HCT116 (cell line): Measurements from ENCODE around the gene CMBL. TPM values are rescaled to one million over a fixed set of nuclear protein-coding genes. Genes with fewer than 3 reads are reported as not detected.

Experiments
- ATAC-seq: fragments of 200-7000 bp; cut with Tn5 transposase; 2 replicates; pipeline ENCODE4 v1.9.1; 2020; ENCODE audit warnings: mild to moderate bottlenecking, moderate library complexity
- BruUV-seq: library from RNA; stranded (reverse); fragments of 400-500 nt; replicated peaks from 2 replicates; lab custom pipeline; 2021; lab: Mats Ljungman, UMichigan
- CTCF ChIA-PET: fragments of 300-600 bp; sonication (Branson Sonifier 250); formaldehyde crosslinking; loops from one replicate; lab custom pipeline; 2021; ENCODE audit warnings: antibody characterized with exemption; lab: Charles Lee
- POLR2A ChIA-PET: fragments of 300-600, 350-600 bp; sonication (Branson Sonifier 250); formaldehyde crosslinking; loops from one replicate; lab custom pipeline; 2021; ENCODE audit warnings: antibody characterized with exemption; lab: Charles Lee
- RAD21 ChIA-PET, 2 experiments: fragments of 300-600 bp; sonication (Branson Sonifier 250); formaldehyde crosslinking; loops; one replicate each; lab custom pipeline; 2023; ENCODE audit warnings: low total read pairs in 2 of 2; ENCODE audit not compliant: uncharacterized antibody in 2 of 2, unreplicated experiment in 2 of 2, low non-redundant PET in 1 of 2; lab: Charles Lee
- DNase-seq: peaks from one replicate; pipeline ENCODE4 v3.0.0-alpha.2; 2010; ENCODE audit warnings: low read depth, low spot score
- H2AFZ ChIP-seq: fragments of 200-600 bp; shearing (Covaris generic), sonication (generic); 2 replicates; pipeline ENCODE4 v1.6.1; 2017; ENCODE audit warnings: low read depth, mixed run types, mixed read lengths, antibody characterized with exemption, low read length; ENCODE audit not compliant: poor library complexity, severe bottlenecking
- H3K27ac ChIP-seq: 2 replicates; pipeline ENCODE4 v1.5.1; 2012; ENCODE audit warnings: low read depth, low read length
- H3K27me3 ChIP-seq: fragments of 200-600 bp; sonication (generic); 2 replicates; pipeline ENCODE4 v1.6.1; 2016; ENCODE audit warnings: mixed run types, low read length, mixed read lengths; ENCODE audit not compliant: insufficient read depth
- H3K36me3 ChIP-seq, 2 experiments: fragments of 200-500 bp in 1 of 2; fragments of 200-600 bp in 1 of 2; sonication (Bioruptor generic) in 1 of 2; sonication (generic) in 1 of 2; 2 replicates each; pipeline versions ENCODE4 v1.5.1 to v1.6.1; 2014 to 2016; ENCODE audit warnings: low read length in 2 of 2, inconsistent platforms in 1 of 2, mixed read lengths in 1 of 2, mixed run types in 1 of 2; ENCODE audit not compliant: insufficient read depth in 2 of 2, control insufficient read depth in 1 of 2
- H3K4me1 ChIP-seq, 2 experiments: fragments of 200-600 bp in 1 of 2; sonication (generic) in 1 of 2; 2 replicates each; pipeline versions ENCODE4 v1.5.1 to v1.6.1; 2012 to 2017; ENCODE audit warnings: low read length in 2 of 2, inconsistent platforms in 1 of 2, mild to moderate bottlenecking in 1 of 2, mixed read lengths in 1 of 2, mixed run types in 1 of 2, moderate library complexity in 1 of 2; ENCODE audit not compliant: insufficient read depth in 2 of 2, control insufficient read depth in 1 of 2
- H3K4me2 ChIP-seq: fragments of 200-600 bp; sonication (generic); 2 replicates; pipeline ENCODE4 v1.6.1; 2017; ENCODE audit warnings: mixed run types, low read length, mixed read lengths
- H3K4me3 ChIP-seq, 2 experiments: fragments of 200-600 bp in 1 of 2; sonication (generic) in 1 of 2; replicated peaks in 1 of 2; 2 replicates each; pipeline ENCODE4 v1.5.1; 2011 to 2016; ENCODE audit warnings: low read length in 2 of 2, control low read depth in 1 of 2, low read depth in 1 of 2, mild to moderate bottlenecking in 1 of 2, mixed read lengths in 1 of 2, mixed run types in 1 of 2
- H3K79me2 ChIP-seq: fragments of 200-600 bp; sonication (generic); 2 replicates; pipeline ENCODE4 v1.6.1; 2017; ENCODE audit warnings: mild to moderate bottlenecking, mixed run types, low read length, moderate library complexity, mixed read lengths; ENCODE audit not compliant: insufficient read depth
- H3K9ac ChIP-seq: fragments of 200-600 bp; sonication (generic); 2 replicates; pipeline ENCODE4 v1.6.1; 2016; ENCODE audit warnings: low read length, mixed read lengths
- H3K9me2 ChIP-seq: fragments of 200-600 bp; sonication (generic), shearing (Covaris generic); 2 replicates; pipeline ENCODE4 v1.6.1; 2017; ENCODE audit warnings: mixed run types, mild to moderate bottlenecking, moderate library complexity; ENCODE audit not compliant: insufficient read depth
- H3K9me3 ChIP-seq, 2 experiments: fragments of 200-500 bp in 1 of 2; fragments of 200-600 bp in 1 of 2; sonication (Bioruptor generic) in 1 of 2; sonication (generic) in 1 of 2; 2 replicates each; pipeline ENCODE4 v1.6.1; 2014 to 2017; ENCODE audit warnings: low read length in 2 of 2, mixed read lengths in 2 of 2, inconsistent platforms in 1 of 2, low read depth in 1 of 2, mild to moderate bottlenecking in 1 of 2, mixed run types in 1 of 2, moderate library complexity in 1 of 2; ENCODE audit not compliant: control insufficient read depth in 1 of 2, insufficient read depth in 1 of 2
- H4K20me1 ChIP-seq: fragments of 200-600 bp; sonication (generic), shearing (Covaris generic); 2 replicates; pipeline ENCODE4 v1.6.1; 2017; ENCODE audit warnings: mixed run types, mild to moderate bottlenecking, moderate library complexity; ENCODE audit not compliant: insufficient read depth
- ATF3 ChIP-seq: IDR thresholded peaks from 2 replicates; pipeline ENCODE4 v1.6.1; 2012
- EGR1 ChIP-seq: IDR thresholded peaks from 2 replicates; pipeline ENCODE4 v1.6.1; 2012; ENCODE audit warnings: low read depth
- EZH2 ChIP-seq: fragments of 200-600 bp; sonication (generic); IDR thresholded peaks from 2 replicates; pipeline ENCODE4 v1.6.1; 2017; ENCODE audit warnings: antibody characterized with exemption, mixed run types
- FOSL1 ChIP-seq: IDR thresholded peaks from 2 replicates; pipeline ENCODE4 v1.6.1; 2012; ENCODE audit warnings: low read depth
- RAD21 ChIP-seq: IDR thresholded peaks from 2 replicates; pipeline ENCODE4 v1.6.1; 2012; ENCODE audit warnings: low read depth, mild to moderate bottlenecking
- SIN3A ChIP-seq: IDR thresholded peaks from 2 replicates; pipeline ENCODE4 v1.6.1; 2012; ENCODE audit warnings: low read depth
- SRF ChIP-seq: IDR thresholded peaks from 2 replicates; pipeline ENCODE4 v1.6.1; 2012; ENCODE audit warnings: low read depth
- TCF7L2 ChIP-seq: IDR thresholded peaks from 2 replicates; pipeline ENCODE4 v1.7.0; 2011; ENCODE audit warnings: borderline replicate concordance, inconsistent platforms; ENCODE audit not compliant: insufficient read depth, insufficient read length; ENCODE audit errors: extremely low read depth
- YY1 ChIP-seq: IDR thresholded peaks from 2 replicates; pipeline ENCODE4 v1.6.1; 2011; ENCODE audit warnings: low read length, low read depth, moderate library complexity, mild to moderate bottlenecking; ENCODE audit not compliant: insufficient replicate concordance; ENCODE audit errors: extremely low read depth
- ZBTB33 ChIP-seq: IDR thresholded peaks from 2 replicates; pipeline ENCODE4 v1.6.1; 2011; ENCODE audit warnings: mild to moderate bottlenecking, low read length, moderate library complexity; ENCODE audit not compliant: insufficient replicate concordance; ENCODE audit errors: extremely low read depth
- intact Hi-C: fragments of 100-400 bp; cut with micrococcal nuclease; formaldehyde crosslinking; loops from 2 replicates; pipeline ENCODE4 v1.10.0; 2022
- total RNA-seq: library from RNA; stranded (reverse); gene quantifications from one replicate; pipeline ENCODE4 v1.2.1, GENCODE V29; 2021; ENCODE audit not compliant: unreplicated experiment
- TF ChIP-seq, protein P1 (sequence below): IDR thresholded peaks from 2 replicates; pipeline ENCODE4 v1.6.1; 2012; ENCODE audit warnings: low read depth
- TF ChIP-seq, protein P2 (sequence below): IDR thresholded peaks from 2 replicates; pipeline ENCODE4 v1.6.1; 2012

The CMBL gene
- total RNA-seq, 1 experiment from 2014 or later = 51.0 TPM

DNA sequence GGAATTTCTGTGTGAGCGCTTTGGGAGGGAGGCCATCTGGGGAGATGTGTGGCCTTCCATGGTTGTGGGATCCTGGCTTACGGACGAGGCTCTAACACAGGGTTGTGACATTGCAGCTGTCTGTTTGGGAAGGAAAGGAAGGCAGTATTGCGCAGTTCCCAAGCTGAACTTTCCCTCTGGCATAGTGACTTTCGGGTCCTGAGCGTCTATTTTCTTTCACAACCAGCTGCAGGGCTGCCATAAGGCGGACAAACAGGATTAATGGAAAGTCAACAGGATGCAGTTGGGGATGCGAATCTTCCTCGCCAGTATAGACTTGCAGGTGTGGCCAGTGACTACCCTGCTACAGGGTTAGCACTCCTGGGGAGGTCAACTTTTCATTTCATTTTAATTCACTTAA, 31.7 kb downstream of the CMBL start:
- H3K36me3 ChIP-seq = no peaks in the 10 kb centered on the region
- ChIA-PET RAD21 (no interaction called here), POLR2A (no interaction called here), CTCF (no interaction called here)
- H3K27ac ChIP-seq = no peak overlapping the region
- no peaks in the 10 kb centered on the region for H3K79me2 ChIP-seq
- intact Hi-C loops = no loop called here
- no peak overlapping the region for H3K4me2 ChIP-seq
- DNase-seq (no peak), ATAC-seq (no peak)
- H3K27me3 ChIP-seq = no peaks in the 10 kb centered on the region
- no TSS peak for BruUV-seq
- H3K4me1 ChIP-seq = no peaks in the 10 kb centered on the region
- no peak overlapping the region for H2AFZ ChIP-seq
- TF ChIP-seq SRF = no peak
- TF ChIP-seq EZH2 = no peak
- no peak for TF ChIP-seq TCF7L2
- no peak for TF ChIP-seq ZBTB33
- H4K20me1 ChIP-seq = no peaks in the 10 kb centered on the region
- H3K9me3 ChIP-seq = no peaks in the 10 kb centered on the region
- H3K9me2 ChIP-seq = no peaks in the 10 kb centered on the region
- no peak overlapping the region for H3K9ac ChIP-seq
- H3K4me3 ChIP-seq = no peak overlapping the region

DNA sequence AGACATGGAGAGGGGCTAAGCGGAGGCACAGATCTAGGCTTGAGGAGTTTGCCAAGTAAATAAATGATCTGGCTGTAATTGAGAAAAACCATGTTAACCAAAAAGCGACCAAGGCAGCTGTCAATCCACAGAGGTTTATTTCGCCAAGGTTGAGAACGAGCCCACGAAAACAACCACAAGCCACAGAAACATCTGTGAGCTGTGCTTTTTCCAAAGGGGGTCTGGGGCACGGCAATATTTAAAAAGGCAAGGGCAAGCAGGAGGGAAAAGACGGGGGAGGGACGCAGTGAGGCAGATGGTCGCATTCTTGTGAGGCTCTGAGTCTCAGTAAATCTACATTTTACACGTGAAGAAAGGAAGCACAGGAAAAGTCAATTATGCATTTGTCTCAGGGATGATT, 32.2 kb downstream of the CMBL start:
- no peaks in the 10 kb centered on the region for H3K9me3 ChIP-seq
- ATAC-seq (no peak), DNase-seq (no peak)
- BruUV-seq = no TSS peak
- no peak overlapping the region for H3K4me2 ChIP-seq
- no peak overlapping the region for H2AFZ ChIP-seq
- no peak overlapping the region for H3K9ac ChIP-seq
- no peaks in the 10 kb centered on the region for H3K36me3 ChIP-seq
- CTCF ChIA-PET = no interaction called here
- POLR2A ChIA-PET = no interaction called here
- H3K4me1 ChIP-seq = no peaks in the 10 kb centered on the region
- intact Hi-C loops = no loop called here
- RAD21 ChIA-PET = no interaction called here
- H3K4me3 ChIP-seq = no peak overlapping the region
- H3K27me3 ChIP-seq = no peaks in the 10 kb centered on the region
- H3K79me2 ChIP-seq = no peaks in the 10 kb centered on the region
- TF ChIP-seq, protein P1, sequence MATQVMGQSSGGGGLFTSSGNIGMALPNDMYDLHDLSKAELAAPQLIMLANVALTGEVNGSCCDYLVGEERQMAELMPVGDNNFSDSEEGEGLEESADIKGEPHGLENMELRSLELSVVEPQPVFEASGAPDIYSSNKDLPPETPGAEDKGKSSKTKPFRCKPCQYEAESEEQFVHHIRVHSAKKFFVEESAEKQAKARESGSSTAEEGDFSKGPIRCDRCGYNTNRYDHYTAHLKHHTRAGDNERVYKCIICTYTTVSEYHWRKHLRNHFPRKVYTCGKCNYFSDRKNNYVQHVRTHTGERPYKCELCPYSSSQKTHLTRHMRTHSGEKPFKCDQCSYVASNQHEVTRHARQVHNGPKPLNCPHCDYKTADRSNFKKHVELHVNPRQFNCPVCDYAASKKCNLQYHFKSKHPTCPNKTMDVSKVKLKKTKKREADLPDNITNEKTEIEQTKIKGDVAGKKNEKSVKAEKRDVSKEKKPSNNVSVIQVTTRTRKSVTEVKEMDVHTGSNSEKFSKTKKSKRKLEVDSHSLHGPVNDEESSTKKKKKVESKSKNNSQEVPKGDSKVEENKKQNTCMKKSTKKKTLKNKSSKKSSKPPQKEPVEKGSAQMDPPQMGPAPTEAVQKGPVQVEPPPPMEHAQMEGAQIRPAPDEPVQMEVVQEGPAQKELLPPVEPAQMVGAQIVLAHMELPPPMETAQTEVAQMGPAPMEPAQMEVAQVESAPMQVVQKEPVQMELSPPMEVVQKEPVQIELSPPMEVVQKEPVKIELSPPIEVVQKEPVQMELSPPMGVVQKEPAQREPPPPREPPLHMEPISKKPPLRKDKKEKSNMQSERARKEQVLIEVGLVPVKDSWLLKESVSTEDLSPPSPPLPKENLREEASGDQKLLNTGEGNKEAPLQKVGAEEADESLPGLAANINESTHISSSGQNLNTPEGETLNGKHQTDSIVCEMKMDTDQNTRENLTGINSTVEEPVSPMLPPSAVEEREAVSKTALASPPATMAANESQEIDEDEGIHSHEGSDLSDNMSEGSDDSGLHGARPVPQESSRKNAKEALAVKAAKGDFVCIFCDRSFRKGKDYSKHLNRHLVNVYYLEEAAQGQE = no peak
- TF ChIP-seq SIN3A = no peak
- TF ChIP-seq FOSL1 = no peak
- TF ChIP-seq EZH2 = no peak
- no peak for TF ChIP-seq ZBTB33
- TF ChIP-seq RAD21 = no peak
- TF ChIP-seq, protein P2, sequence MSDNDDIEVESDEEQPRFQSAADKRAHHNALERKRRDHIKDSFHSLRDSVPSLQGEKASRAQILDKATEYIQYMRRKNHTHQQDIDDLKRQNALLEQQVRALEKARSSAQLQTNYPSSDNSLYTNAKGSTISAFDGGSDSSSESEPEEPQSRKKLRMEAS = no peak
- TF ChIP-seq YY1 = no peak
- TF ChIP-seq EGR1 = no peak
- TF ChIP-seq SRF = no peak
- TF ChIP-seq ATF3 = no peak
- TF ChIP-seq, all 23 proteins: peak for 0
- H4K20me1 ChIP-seq = no peaks in the 10 kb centered on the region
- no peaks in the 10 kb centered on the region for H3K9me2 ChIP-seq
- no peak overlapping the region for H3K27ac ChIP-seq
